CD14-positive monocyte (primary cell): Measurements from ENCODE around the gene USP34. TPM values are rescaled to one million over a fixed set of nuclear protein-coding genes. Genes with fewer than 3 reads are reported as not detected.
A peak's percentile ranks its signal among the peaks of the same experiment; 100 is the strongest.

Source experiments
- DNase-seq, 3 donors: peaks; one replicate each; pipeline ENCODE4 v3.0.0-alpha.2; 2011 to 2022
- H2AFZ ChIP-seq: 2 replicates; pipeline ENCODE4 v1.6.0; 2012; ENCODE audit warnings: mild to moderate bottlenecking, low read depth, low read length, inconsistent platforms; ENCODE audit not compliant: insufficient read depth, poor library complexity, severe bottlenecking
- H3K27ac ChIP-seq, 2 donors: 1 replicate in 1 of 2; 2 replicates in 1 of 2; pipeline ENCODE4 v1.5.1; 2012 to 2013; ENCODE audit warnings: low read length in 2 of 2, control low read depth in 1 of 2, inconsistent platforms in 1 of 2, low read depth in 1 of 2, mild to moderate bottlenecking in 1 of 2
- H3K27me3 ChIP-seq, 2 donors: one replicate each; pipeline versions ENCODE4 v1.6.0 to v1.6.1; 2011 to 2013; ENCODE audit warnings: low read length in 2 of 2; ENCODE audit not compliant: control insufficient read depth in 2 of 2, insufficient read depth in 2 of 2
- H3K36me3 ChIP-seq, 2 donors: replicated peaks in 1 of 2; 1 replicate in 1 of 2; 2 replicates in 1 of 2; pipeline versions ENCODE4 v1.5.1 to v1.6.1; 2012 to 2013; ENCODE audit warnings: low read length in 2 of 2, control low read depth in 1 of 2, inconsistent platforms in 1 of 2, mild to moderate bottlenecking in 1 of 2; ENCODE audit not compliant: insufficient read depth in 2 of 2, control insufficient read depth in 1 of 2
- H3K4me1 ChIP-seq, 2 donors: 1 replicate in 1 of 2; 2 replicates in 1 of 2; pipeline versions ENCODE4 v1.5.1 to v1.6.1; 2012 to 2013; ENCODE audit warnings: low read length in 2 of 2, control low read depth in 1 of 2, inconsistent platforms in 1 of 2, mild to moderate bottlenecking in 1 of 2, moderate library complexity in 1 of 2; ENCODE audit not compliant: insufficient read depth in 2 of 2, control insufficient read depth in 1 of 2
- H3K4me2 ChIP-seq: replicated peaks from 2 replicates; pipeline ENCODE3; 2012; ENCODE audit warnings: low read length, moderate library complexity, mild to moderate bottlenecking; ENCODE audit not compliant: poor library complexity, severe bottlenecking; ENCODE audit errors: extremely low read depth
- H3K4me3 ChIP-seq, 3 experiments: fragments of 200-600 bp in 1 of 3; sonication (generic) in 1 of 3; replicated peaks in 1 of 3; 1 replicate in 2 of 3; 2 replicates in 1 of 3; pipeline ENCODE4 v1.5.1; 2011 to 2013; ENCODE audit warnings: low read length in 3 of 3, mild to moderate bottlenecking in 3 of 3, control low read depth in 2 of 3, low read depth in 2 of 3, inconsistent platforms in 1 of 3, moderate library complexity in 1 of 3
- H3K79me2 ChIP-seq: 2 replicates; pipeline ENCODE4 v1.6.0; 2012; ENCODE audit warnings: mild to moderate bottlenecking, control low read depth, inconsistent platforms, low read length, moderate library complexity; ENCODE audit not compliant: insufficient read depth
- H3K9ac ChIP-seq: 2 replicates; pipeline ENCODE4 v1.6.0; 2017; ENCODE audit warnings: low read length, mild to moderate bottlenecking; ENCODE audit not compliant: insufficient read depth, poor library complexity, severe bottlenecking
- H3K9me3 ChIP-seq, 2 donors: replicated peaks in 1 of 2; 1 replicate in 1 of 2; 2 replicates in 1 of 2; pipeline versions ENCODE4 v1.5.1 to v1.6.1; 2012 to 2013; ENCODE audit warnings: low read length in 2 of 2, control low read depth in 1 of 2; ENCODE audit not compliant: control insufficient read depth in 1 of 2, insufficient read depth in 1 of 2
- H4K20me1 ChIP-seq: 2 replicates; pipeline ENCODE4 v1.6.0; 2012; ENCODE audit warnings: mild to moderate bottlenecking, low read length, control low read depth, moderate library complexity; ENCODE audit not compliant: insufficient read depth
- H3K27ac Mint-ChIP-seq, 7 donors: one replicate each; pipeline ENCODE4 v1.8.0; 2020; ENCODE audit warnings: mild to moderate bottlenecking in 7 of 7, mixed read lengths in 7 of 7, moderate library complexity in 6 of 7, inconsistent platforms in 2 of 7
- H3K27me3 Mint-ChIP-seq, 3 donors: one replicate each; pipeline ENCODE4 v1.8.0; 2021 to 2022; ENCODE audit warnings: low read depth in 3 of 3, mild to moderate bottlenecking in 3 of 3, mixed read lengths in 3 of 3, moderate library complexity in 3 of 3, inconsistent platforms in 1 of 3
- H3K36me3 Mint-ChIP-seq, 2 donors: one replicate each; pipeline ENCODE4 v1.8.0; 2020; ENCODE audit warnings: mixed read lengths in 2 of 2, inconsistent platforms in 1 of 2, mild to moderate bottlenecking in 1 of 2
- H3K4me1 Mint-ChIP-seq: one replicate; pipeline ENCODE4 v1.8.0; 2020; ENCODE audit warnings: mild to moderate bottlenecking, mixed read lengths
- H3K4me3 Mint-ChIP-seq, 2 donors: one replicate each; pipeline ENCODE4 v1.8.0; 2020; ENCODE audit warnings: mild to moderate bottlenecking in 2 of 2, mixed read lengths in 2 of 2, moderate library complexity in 1 of 2
- H3K9me3 Mint-ChIP-seq, 7 donors: one replicate each; pipeline ENCODE4 v1.8.0; 2020 to 2022; ENCODE audit warnings: mixed read lengths in 7 of 7, mild to moderate bottlenecking in 6 of 7, moderate library complexity in 6 of 7, inconsistent platforms in 2 of 7
- WGBS: methylation state at CpG from one replicate; pipeline ENCODE4 v1.1.5; 2013; ENCODE audit warnings: missing lambda C conversion rate; ENCODE audit not compliant: insufficient coverage; 5-methylcytosine and 5-hydroxymethylcytosine counted together
- intact Hi-C, 2 donors: fragments of 100-400 bp; cut with micrococcal nuclease; formaldehyde crosslinking; loops; one replicate each; pipeline versions ENCODE4 v1.15.0 to v1.15.1; 2023
- polyA plus RNA-seq, 3 donors: library from polyadenylated mRNA; depleted of rRNA in 1 of 3; unstranded in 2 of 3; stranded (reverse) in 1 of 3; fragments of 300-500 nt in 2 of 3; fragments of >200 nt in 1 of 3; fragmentation: Illumina TruSeq in 2 of 3; gene quantifications; 1 replicate in 2 of 3; 2 replicates in 1 of 3; pipeline ENCODE4 v1.2.3, GENCODE V29; 2012 to 2021
- TF ChIP-seq, protein P1 (sequence below): fragments of 200-600 bp; IDR thresholded peaks from one replicate; pipeline ENCODE4 v1.8.0; 2022; ENCODE audit warnings: antibody characterized with exemption, mild to moderate bottlenecking

Gene USP34
- polyA plus RNA-seq, 3 donors: 2.8 to 47.2 (median 5.9) TPM

DNA sequence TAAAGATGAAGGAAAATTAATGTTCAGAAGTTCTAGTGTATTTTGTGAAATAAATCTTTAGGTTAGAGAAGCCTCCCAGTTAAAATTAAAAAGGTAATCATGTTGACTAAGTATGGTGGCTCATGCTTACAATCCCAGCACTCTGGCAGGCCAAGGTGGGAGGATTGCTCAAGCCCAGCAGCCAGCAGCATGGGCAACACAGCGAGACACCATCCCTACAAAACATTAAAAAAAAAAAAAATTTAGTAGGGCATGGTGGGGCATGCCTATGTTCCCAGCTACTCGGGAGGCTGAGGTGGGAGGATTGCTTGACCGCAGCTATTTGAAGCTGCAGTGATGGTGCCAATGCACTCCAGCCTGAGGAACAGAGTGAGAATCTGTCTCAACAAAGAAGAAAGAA is 49.4 kb upstream of the USP34 start:
- H3K9ac ChIP-seq: no peak overlapping the region
- H3K27ac Mint-ChIP-seq: no peak overlapping the region
- no peaks in the 10 kb centered on the region for H3K27me3 ChIP-seq
- H2AFZ ChIP-seq: no peak overlapping the region
- peaks cover 66 to 96% of the 10 kb centered on the region in 2 donors for H3K36me3 ChIP-seq
- no peak overlapping the region for H3K4me2 ChIP-seq
- no peaks in the 10 kb centered on the region for H3K4me1 Mint-ChIP-seq
- H3K4me3 Mint-ChIP-seq: no peak overlapping the region
- H3K9me3 ChIP-seq: no peaks in the 10 kb centered on the region
- no peak for DNase-seq
- H3K4me1 ChIP-seq: no peaks in the 10 kb centered on the region
- intact Hi-C loops: no loop called here
- TF ChIP-seq, protein P1, sequence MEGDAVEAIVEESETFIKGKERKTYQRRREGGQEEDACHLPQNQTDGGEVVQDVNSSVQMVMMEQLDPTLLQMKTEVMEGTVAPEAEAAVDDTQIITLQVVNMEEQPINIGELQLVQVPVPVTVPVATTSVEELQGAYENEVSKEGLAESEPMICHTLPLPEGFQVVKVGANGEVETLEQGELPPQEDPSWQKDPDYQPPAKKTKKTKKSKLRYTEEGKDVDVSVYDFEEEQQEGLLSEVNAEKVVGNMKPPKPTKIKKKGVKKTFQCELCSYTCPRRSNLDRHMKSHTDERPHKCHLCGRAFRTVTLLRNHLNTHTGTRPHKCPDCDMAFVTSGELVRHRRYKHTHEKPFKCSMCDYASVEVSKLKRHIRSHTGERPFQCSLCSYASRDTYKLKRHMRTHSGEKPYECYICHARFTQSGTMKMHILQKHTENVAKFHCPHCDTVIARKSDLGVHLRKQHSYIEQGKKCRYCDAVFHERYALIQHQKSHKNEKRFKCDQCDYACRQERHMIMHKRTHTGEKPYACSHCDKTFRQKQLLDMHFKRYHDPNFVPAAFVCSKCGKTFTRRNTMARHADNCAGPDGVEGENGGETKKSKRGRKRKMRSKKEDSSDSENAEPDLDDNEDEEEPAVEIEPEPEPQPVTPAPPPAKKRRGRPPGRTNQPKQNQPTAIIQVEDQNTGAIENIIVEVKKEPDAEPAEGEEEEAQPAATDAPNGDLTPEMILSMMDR: no peak
- peaks cover 50 to 78% of the 10 kb centered on the region in 2 donors for H3K36me3 Mint-ChIP-seq
- peaks cover 99% of the 10 kb centered on the region for H4K20me1 ChIP-seq
- no peaks in the 10 kb centered on the region for H3K9me3 Mint-ChIP-seq
- no peaks in the 10 kb centered on the region for H3K27me3 Mint-ChIP-seq
- no CpG with 5 or more reads among the region's 3 CpGs for WGBS
- no peak overlapping the region for H3K27ac ChIP-seq
- no peak overlapping the region for H3K4me3 ChIP-seq
- peaks cover 100% of the 10 kb centered on the region for H3K79me2 ChIP-seq

DNA sequence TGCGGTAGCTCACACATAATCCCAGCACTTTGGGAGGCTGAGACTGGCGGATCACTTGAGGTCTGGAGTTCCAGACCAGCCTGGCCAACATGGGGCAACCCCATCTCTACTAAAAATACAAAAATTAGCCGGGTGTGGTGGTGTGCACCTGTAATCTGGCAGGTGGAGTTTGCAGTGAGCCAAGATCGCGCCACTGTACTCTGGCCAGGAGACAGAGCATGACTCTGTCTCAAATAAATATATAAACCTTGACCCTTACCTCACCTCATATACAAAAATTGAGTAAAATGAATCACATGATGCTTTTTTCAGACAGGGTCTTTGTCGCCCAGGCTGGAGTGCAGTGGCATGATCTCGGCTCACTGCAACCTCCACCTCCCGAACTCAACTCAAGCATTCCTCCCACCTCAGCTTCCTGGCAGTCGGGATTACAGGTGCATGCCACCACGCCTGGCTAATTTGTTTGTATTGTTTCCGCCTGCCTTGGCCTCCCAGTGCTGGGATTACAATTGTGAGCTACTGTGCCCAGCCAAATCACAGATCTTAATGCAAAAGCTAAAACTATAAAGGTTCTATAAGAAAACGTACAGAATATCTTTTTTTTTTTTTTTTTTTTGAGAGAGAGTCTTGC is 42.0 kb upstream of the USP34 start:
- H3K27ac ChIP-seq: peak overlapping the region in 1 of 2 donors; percentile 21
- H3K4me3 ChIP-seq: no peak overlapping the region
- Mint-ChIP-seq H3K36me3 (peaks cover 54 to 82% of the 10 kb centered on the region in 2 donors), H3K9me3 (no peaks in the 10 kb centered on the region), H3K27ac (peak overlapping the region in 4 of 7 donors; percentile 25 to 77 (median 53)), H3K4me1 (no peaks in the 10 kb centered on the region), H3K4me3 (no peak overlapping the region), H3K27me3 (peaks cover 0 to 2% (median 0%) of the 10 kb centered on the region in 3 donors)
- 96% methylated on average over 4 of the region's 12 CpGs for WGBS
- H4K20me1 ChIP-seq: peaks cover 98% of the 10 kb centered on the region
- no peak overlapping the region for H2AFZ ChIP-seq
- intact Hi-C loops: no loop called here
- no peaks in the 10 kb centered on the region for H3K4me1 ChIP-seq
- no peaks in the 10 kb centered on the region for H3K27me3 ChIP-seq
- TF ChIP-seq, protein P1: no peak
- H3K9ac ChIP-seq: no peak overlapping the region
- no peak for DNase-seq
- no peaks in the 10 kb centered on the region for H3K9me3 ChIP-seq
- peaks cover 100% of the 10 kb centered on the region for H3K79me2 ChIP-seq
- no peak overlapping the region for H3K4me2 ChIP-seq
- H3K36me3 ChIP-seq: peaks cover 48 to 97% of the 10 kb centered on the region in 2 donors
